Mesothelial cell of epicardium (in vitro differentiated cells): Measurements from ENCODE around the gene IYD. TPM values are rescaled to one million over a fixed set of nuclear protein-coding genes. Genes with fewer than 3 reads are reported as not detected.

Experiments used
- DNase-seq, 2 experiments: peaks; one replicate each; pipeline ENCODE4 v3.0.0; 2021; ENCODE audit warnings: low spot score in 2 of 2; ENCODE audit not compliant: unreplicated experiment in 2 of 2
- H3K27ac Mint-ChIP-seq: 2 replicates; pipeline ENCODE4 v1.8.0; 2021; ENCODE audit warnings: mixed read lengths
- H3K27me3 Mint-ChIP-seq: 2 replicates; pipeline ENCODE4 v1.8.0; 2021; ENCODE audit warnings: low read depth, mixed read lengths
- H3K36me3 Mint-ChIP-seq: 2 replicates; pipeline ENCODE4 v1.8.0; 2021; ENCODE audit warnings: mixed read lengths
- H3K4me1 Mint-ChIP-seq: 2 replicates; pipeline ENCODE4 v1.8.0; 2021; ENCODE audit warnings: mixed read lengths
- H3K4me3 Mint-ChIP-seq: 2 replicates; pipeline ENCODE4 v1.8.0; 2021; ENCODE audit warnings: mild to moderate bottlenecking, moderate library complexity, mixed read lengths
- H3K9me3 Mint-ChIP-seq: 2 replicates; pipeline ENCODE4 v1.8.0; 2021; ENCODE audit warnings: mixed read lengths
- CTCF ChIP-seq: fragments of 200-600 bp; sonication (generic); IDR thresholded peaks from one replicate; pipeline ENCODE4 v1.5.0; 2021; ENCODE audit warnings: antibody characterized with exemption; ENCODE audit not compliant: unreplicated experiment
- total RNA-seq: library from RNA; stranded (reverse); gene quantifications from 3 replicates; pipeline ENCODE4 v1.2.1, GENCODE V29; 2021

The IYD gene
- total RNA-seq, 1 donor from 2014 or later = not detected

GRCh38 chr6:150417250-150417649 lies 48.4 kb downstream of the IYD start:
- Mint-ChIP-seq H3K4me3 (no peak overlapping the region), H3K27ac (peak overlapping the region; percentile 22), H3K27me3 (peaks cover 9% of the 10 kb centered on the region), H3K4me1 (peaks cover 27% of the 10 kb centered on the region), H3K9me3 (peaks cover 14% of the 10 kb centered on the region), H3K36me3 (no peaks in the 10 kb centered on the region)
- no peak for TF ChIP-seq CTCF
- no peak for DNase-seq

GRCh38 chr6:150417899-150418826 lies 49.4 kb downstream of the IYD start:
- Mint-ChIP-seq H3K4me1 (peaks cover 24% of the 10 kb centered on the region), H3K27me3 (peaks cover 9% of the 10 kb centered on the region), H3K9me3 (peaks cover 14% of the 10 kb centered on the region), H3K36me3 (no peaks in the 10 kb centered on the region), H3K4me3 (peak overlapping the region; percentile 37), H3K27ac (peak overlapping the region; percentile 84)
- TF ChIP-seq CTCF = peak; percentile 64
- no peak for DNase-seq

GRCh38 chr6:150418827-150419594 lies 50.2 kb downstream of the IYD start:
- peak; percentile 83 for TF ChIP-seq CTCF
- Mint-ChIP-seq H3K4me1 (peaks cover 24% of the 10 kb centered on the region), H3K27me3 (peaks cover 9% of the 10 kb centered on the region), H3K4me3 (peak overlapping the region; percentile 37), H3K36me3 (no peaks in the 10 kb centered on the region), H3K9me3 (peaks cover 11% of the 10 kb centered on the region), H3K27ac (peak overlapping the region; percentile 84)
- peak; percentile 42 to 75 for DNase-seq

GRCh38 chr6:150420428-150420827 lies 51.6 kb downstream of the IYD start:
- H3K4me1 Mint-ChIP-seq = peaks cover 23% of the 10 kb centered on the region
- H3K4me3 Mint-ChIP-seq = no peak overlapping the region
- no peaks in the 10 kb centered on the region for H3K36me3 Mint-ChIP-seq
- H3K9me3 Mint-ChIP-seq = peaks cover 11% of the 10 kb centered on the region
- no peak overlapping the region for H3K27ac Mint-ChIP-seq
- H3K27me3 Mint-ChIP-seq = peaks cover 9% of the 10 kb centered on the region
- no peak for DNase-seq
- TF ChIP-seq CTCF = no peak

GRCh38 chr6:150420926-150421325 lies 52.1 kb downstream of the IYD start:
- TF ChIP-seq CTCF = no peak
- peaks cover 6% of the 10 kb centered on the region for H3K27me3 Mint-ChIP-seq
- H3K4me1 Mint-ChIP-seq = peaks cover 21% of the 10 kb centered on the region
- no peaks in the 10 kb centered on the region for H3K36me3 Mint-ChIP-seq
- no peak overlapping the region for H3K27ac Mint-ChIP-seq
- no peak for DNase-seq
- H3K9me3 Mint-ChIP-seq = peaks cover 11% of the 10 kb centered on the region
- H3K4me3 Mint-ChIP-seq = no peak overlapping the region
